ENCODE results near the gene CALM1.
A peak's percentile ranks its signal among the peaks of the same experiment; 100 is the strongest.

The CALM1 gene

GRCh38 chr14:90444077-90444696 lies 47.4 kb downstream of the CALM1 start:
- DNase-seq, result no peak

- DNase-seq, result no peak
Observed at GRCh38 chr14:90445011-90445410, 48.2 kb downstream of the CALM1 start.

- no peak for DNase-seq
Observed at GRCh38 chr14:90446405-90446804, 49.6 kb downstream of the CALM1 start.

GRCh38 chr14:90447720-90448497 lies 51.1 kb downstream of the CALM1 start:
- DNase-seq, result no peak

- no peak for DNase-seq
Observed at GRCh38 chr14:90449411-90449810, 52.6 kb downstream of the CALM1 start.

DNA sequence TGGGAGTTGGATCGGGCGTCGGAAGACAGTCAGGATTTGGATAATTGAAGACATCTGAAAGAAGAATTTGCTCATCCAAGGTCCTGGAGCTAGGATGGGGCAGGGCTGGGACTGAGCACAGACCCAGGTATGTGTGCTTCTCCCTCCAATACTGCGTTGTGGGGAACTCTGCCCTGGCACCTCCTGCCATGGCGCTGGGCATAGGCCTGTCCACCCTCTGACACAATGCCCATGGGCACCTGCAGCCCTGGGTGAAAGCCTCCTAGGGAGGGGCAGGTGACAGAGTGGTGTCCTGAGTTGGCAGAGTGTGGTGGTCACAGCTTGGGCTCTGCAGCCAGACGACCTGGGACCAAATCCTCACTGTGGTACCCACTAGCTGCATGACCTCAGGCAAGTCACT lies 53.3 kb downstream of the CALM1 start:
- no peak for DNase-seq

DNA sequence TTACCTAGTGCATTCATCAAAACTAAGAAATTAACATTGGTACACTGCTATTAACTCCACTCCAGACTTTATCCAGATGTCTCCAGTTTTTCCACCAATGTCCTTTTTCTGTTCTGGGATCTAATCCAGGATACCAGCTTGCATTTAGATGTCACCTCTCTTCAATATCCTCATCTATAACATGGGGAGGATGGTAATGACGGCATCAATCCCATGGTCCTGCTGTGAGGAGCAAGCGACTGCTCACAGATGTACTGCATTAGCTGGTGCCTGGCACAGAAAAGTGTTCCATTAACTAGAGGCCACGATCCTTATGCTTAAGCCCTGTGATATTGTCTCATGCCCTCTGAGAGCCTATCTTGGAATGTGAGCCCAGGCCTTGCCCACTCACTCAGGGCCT lies 53.8 kb downstream of the CALM1 start:
- no peak for DNase-seq

DNA sequence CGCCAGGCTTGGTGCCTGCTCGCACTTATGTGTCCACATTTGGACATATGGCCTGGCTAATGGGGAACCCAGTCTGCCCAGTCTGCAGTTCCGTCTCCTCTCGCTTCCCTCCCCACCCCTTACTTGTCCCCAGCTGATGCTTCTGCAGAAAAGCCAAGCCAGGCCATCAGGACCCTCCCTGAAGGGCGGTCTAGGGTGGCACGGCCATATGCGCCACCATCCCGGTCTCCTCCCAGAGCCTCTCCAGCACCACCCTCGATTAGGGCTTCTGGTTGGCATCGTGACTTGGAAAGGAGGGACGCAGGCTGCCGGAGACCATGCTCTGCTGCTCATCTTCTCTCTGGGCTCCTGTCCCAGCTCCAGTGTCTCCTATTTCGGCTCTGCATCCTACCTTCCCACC lies 54.6 kb downstream of the CALM1 start:
- no peak for DNase-seq

GRCh38 chr14:90451961-90452360 lies 55.1 kb downstream of the CALM1 start:
- DNase-seq, result no peak

DNA sequence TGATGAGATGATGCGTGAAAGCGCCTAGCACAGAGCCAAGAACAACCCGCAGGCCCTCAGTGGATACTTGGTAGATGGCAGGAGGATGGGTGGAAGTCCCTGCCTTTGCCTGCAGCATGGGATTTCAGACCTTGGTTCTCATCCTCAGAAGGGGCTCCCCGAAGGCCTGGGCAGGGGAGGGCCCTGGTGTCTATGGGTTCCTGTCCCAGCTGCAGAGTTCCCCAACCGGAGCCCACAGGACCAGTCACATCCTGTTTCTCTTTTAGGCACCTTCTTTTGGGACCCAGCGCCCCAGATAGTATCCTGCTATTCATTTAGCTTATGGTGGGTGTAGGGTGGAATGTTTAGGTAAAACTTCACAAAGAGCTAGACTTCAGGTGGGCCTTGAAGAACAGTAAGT lies 55.5 kb downstream of the CALM1 start:
- peak; percentile 4 for DNase-seq

- DNase-seq, result no peak
Observed at GRCh38 chr14:90453401-90453951, 56.6 kb downstream of the CALM1 start.

DNA sequence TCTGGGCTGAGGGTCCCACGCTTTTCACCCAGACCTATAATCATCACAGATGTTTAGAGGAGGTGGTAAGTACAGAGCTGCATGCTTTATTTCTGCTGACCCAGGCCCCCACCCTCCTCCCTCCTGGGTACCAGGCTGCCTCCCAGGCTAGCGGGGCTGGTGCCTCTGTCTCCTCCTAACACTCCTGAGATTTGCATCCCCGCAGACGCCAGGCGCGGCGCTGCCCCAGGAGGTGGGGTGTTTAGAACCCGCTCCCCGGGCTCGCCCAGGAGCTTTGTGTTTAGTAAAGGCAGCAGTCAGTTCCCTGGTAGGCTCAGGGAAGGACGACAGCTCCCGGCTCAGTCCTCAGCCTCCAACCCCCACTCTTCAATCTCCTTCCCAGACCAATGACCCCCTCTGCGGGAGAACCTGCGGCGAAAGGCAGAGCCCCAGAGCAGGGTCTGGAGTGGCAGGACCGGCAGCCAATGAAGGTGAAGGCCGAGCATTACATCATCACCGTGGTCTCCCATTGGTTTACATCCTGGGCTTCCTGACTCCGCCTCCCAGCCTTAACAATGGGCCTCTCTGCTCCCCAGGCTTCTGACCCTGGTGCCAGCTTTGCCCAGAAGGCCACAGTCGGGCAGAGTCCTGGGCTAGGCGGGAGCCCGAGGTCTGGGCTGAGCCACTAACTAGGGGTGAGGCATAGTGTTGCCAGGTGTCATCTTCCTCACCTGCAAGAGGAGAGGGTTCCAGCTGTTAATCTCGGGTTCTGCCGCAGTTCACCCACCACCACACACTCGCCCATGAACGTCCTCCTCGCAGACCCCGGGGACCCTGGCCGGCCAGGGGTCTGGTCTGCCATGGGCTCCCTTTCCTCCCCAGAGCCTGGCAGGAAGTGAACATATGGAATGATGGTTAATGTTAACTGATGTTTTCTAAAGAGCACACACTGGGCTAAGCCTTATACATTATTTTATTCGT lies 57.5 kb downstream of the CALM1 start:
- DNase-seq, result peak; percentile 6

DNA sequence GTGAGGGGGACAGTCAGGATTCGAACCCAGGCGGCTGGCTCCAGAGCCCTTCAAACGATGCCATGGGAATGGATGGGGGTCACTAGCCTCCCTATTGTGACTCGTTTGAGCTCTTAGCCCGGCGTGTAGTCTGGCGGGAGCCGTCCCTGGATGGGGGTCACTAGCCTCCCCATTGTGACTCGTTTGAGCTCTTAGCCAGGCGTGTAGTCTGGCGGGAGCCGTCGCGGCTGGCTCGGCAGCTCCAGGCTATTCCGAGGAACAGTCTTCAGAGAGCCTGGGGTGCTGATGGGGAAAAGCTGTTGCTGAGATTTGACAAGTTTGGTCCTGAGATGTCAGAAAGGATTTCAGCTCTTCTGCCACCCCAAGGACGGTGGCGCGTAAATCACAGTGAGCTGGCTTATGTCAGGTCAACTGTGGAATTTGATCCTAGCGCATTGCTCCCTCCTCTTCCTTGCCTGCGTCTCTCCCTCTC lies 58.3 kb downstream of the CALM1 start:
- no peak for DNase-seq

DNA sequence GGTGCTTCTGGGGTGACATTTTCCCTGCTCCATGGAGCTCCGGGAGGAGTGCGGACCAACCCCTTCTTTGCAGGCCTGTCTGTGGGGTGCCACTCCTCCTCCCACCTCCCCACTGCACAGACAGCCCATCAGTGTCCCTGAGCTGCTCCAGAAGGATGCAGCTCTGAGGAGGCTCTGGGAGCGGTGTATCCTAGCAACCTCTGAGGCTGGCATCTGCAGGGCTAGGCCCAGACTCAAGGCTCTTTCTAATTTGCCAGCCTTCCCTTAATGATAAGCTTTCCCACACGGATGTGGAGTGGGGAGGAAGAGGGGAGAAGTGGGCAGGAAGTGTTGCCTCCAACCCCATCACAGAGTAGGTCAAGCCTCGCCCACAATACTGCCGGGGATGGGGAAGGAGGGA lies 59.7 kb downstream of the CALM1 start:
- no peak for DNase-seq

DNA sequence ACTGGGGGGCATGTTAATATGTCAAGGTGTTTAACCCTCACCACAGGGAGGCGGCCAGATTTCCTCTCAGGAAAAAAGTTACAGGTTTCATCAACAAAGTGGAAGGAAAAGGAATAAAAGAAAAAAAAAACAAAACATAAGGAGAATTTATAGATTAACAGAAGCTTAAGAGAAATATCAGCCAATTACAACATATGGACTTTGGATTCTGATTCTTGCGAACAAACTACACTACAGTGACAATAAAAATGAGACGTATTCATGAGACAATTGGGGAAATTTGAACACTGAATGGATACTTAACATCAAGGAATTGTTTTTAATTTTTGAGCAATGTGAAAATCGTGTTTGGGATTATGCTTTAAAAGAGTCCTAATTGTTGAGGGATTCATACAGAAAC lies 60.4 kb downstream of the CALM1 start:
- DNase-seq, result no peak

Measured in activated CD4-positive, alpha-beta T cell treated with anti-CD3 and anti-CD28 coated beads, Interleukin-2, Interleukin-6, amounts not matched to agents 100 ng/mL and 50 ng/mL, durations not matched to agents 16 hours and 8 hours (primary cell).